ENCODE data around the gene GRAP2.
A peak's percentile ranks its signal among the peaks of the same experiment; 100 is the strongest.
"Not testable (repeated sequence)": the region's sequence is repeated elsewhere in the genome, so short reads cannot be mapped to it uniquely, and the experiment has no call there.

Gene GRAP2

GRCh38 chr22:39900306-39901227 lies at the start of gene GRAP2:
TSS of gene GRAP2 (plus strand) at chr22:39901084. CDS start at chr22:39947107, 46,023 bp downstream.
- peak; percentile 54 for DNase-seq

DNA sequence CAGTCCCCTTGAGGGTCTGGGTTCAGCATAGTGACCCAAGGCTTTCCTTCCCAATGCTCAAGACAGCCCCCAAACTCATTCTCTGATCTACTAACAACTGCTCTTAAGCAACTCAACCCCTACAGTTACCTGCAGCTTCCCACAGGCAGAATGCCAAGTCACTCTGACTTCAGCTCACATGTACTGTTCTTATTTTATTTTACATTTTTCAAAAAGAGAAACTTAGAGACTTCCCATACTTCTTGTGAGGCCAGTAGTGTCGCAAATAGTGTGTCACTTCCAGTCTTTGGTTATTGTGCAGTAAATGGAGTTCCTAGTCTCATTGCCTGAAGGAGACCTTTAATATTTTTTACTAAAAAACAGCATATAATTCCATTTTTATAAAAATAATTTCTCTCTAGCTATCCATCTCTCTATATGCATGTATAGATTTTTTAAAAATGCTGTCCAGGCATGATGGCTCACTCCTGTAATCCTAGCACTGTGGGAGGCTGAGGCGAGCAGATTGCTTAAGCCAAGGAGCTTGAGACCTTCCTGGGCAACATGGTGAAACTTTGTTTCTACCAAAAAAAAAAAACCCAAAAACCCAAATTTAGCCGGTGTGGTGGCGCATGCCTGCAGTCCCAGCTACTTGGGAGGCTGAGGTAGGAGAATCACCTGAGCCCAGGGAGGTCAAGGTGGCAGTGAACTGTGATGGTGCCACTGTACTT lies 49.1 kb upstream of the GRAP2 start:
- DNase-seq = no peak

DNA sequence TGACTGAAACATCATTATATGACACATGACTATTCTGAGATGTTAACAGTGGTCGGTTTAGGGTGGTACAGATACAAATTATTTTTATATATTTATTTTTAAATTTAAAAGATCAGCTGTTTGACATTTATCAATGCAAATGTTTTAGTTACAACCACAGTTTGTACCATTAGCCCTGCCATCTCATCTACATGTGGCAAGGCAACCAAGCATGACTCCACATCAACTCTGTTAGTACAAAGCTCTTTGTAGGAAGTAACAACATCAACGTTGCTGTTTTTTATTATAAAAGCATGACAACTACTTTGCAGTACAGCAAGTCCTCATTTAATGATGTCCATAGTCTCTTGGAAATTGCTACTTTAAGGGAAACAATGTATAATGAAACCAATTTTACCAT lies 48.1 kb upstream of the GRAP2 start:
- no peak for DNase-seq

GRCh38 chr22:39856588-39856987 lies 44.3 kb upstream of the GRAP2 start:
- DNase-seq = no peak

DNA sequence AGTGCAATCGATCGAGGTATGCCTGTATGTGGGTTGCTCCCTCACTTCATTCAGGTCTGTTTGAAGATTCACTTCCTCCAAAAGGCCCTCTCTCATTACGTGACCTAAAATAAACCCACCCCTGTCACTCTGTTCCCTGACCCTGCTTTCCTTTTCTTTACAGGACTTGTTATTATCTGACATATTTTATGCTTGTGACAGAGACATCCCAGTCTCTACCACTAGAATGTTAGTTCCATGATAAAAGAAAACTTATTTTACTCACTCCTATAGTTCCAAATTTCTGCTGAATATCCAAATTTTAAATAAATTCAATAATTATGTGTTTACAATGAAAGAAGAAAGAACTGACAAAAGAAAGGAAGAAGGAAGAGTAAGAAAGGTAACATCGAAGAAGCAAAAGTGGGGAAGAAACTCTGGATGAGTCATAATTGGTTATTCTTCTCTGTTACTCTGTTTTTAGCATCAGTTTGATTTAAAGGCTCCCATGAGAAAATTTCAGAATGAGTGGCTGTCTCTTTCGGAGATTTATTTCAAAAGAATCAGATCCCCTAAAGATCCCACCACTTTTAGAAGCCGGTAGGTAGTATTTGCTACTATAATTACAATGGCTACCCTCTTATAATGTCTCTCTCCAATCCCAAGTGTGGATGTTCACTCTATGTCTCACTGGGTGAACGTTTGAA lies 40.8 kb upstream of the GRAP2 start:
- DNase-seq = no peak

GRCh38 chr22:39868741-39869140 lies 32.1 kb upstream of the GRAP2 start:
- DNase-seq = no peak

DNA sequence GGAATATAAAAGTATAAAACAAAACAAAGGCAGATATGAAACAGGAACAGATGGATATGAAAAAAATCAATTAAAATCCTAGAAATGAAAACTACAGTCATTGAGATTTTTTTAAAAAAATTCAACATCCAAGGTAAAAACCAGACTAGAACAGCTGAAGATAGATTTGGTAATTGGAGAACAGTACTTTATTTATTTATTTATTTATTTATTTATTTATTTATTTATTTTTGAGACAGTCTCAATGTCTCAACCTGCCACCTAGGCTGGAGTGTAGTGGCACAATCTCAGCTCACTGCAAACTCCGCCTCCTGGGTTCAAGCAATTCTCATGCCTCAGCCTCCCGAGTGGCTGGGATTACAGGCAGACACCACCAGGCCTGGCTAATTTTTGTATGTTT lies 31.1 kb upstream of the GRAP2 start:
- not testable (repeated sequence) for DNase-seq

GRCh38 chr22:39871008-39871798 lies 29.7 kb upstream of the GRAP2 start:
- no peak for DNase-seq

DNA sequence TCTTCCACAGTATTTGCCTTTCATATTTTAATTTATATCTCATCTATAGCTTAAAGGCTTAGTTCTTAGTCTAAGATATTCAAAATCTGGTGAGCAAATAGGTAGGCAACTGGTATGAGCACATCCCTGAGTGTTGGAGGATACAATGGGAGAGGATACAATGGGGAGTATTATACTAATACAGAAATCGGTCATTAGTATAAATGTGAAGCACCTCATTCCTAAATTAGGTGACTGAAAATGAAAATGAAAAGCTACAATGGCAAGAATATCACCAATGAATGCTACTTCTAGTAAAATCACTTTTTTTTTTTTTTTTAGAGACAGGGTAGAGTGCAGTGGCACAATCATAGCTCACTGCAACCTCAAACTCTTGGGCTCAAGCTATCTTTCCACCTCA lies 28.3 kb upstream of the GRAP2 start:
- no peak for DNase-seq

GRCh38 chr22:39873965-39874364 lies 26.9 kb upstream of the GRAP2 start:
- peak; percentile 23 for DNase-seq

GRCh38 chr22:39875176-39875885 lies 25.6 kb upstream of the GRAP2 start:
- DNase-seq = not testable (repeated sequence)

- DNase-seq = no peak
These were observed 23.6 kb upstream of the GRAP2 start for GRCh38 chr22:39877079-39877845.

DNA sequence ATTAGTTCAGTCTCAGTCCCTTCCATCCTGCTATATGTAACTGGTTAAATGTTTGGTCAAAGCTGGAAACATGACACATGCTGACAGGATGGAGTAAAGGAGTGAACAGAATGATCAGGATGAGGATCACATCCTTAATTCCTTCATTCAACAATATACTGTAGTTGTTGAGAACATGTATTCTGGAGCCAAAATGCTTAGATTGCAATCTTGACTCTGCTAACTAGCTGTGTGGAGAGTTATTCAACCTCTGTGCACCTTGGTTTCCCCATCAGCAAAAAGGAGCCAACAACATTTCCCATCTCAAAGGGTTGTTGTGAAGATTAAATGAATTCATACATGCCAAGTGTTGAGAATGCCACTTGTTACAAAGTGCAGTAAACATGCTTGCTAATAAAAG lies 20.2 kb upstream of the GRAP2 start:
- no peak for DNase-seq

GRCh38 chr22:39883057-39883456 lies 17.8 kb upstream of the GRAP2 start:
- DNase-seq = no peak

- DNase-seq = not testable (repeated sequence)
These were observed 11.0 kb upstream of the GRAP2 start for GRCh38 chr22:39889924-39890323.

DNA sequence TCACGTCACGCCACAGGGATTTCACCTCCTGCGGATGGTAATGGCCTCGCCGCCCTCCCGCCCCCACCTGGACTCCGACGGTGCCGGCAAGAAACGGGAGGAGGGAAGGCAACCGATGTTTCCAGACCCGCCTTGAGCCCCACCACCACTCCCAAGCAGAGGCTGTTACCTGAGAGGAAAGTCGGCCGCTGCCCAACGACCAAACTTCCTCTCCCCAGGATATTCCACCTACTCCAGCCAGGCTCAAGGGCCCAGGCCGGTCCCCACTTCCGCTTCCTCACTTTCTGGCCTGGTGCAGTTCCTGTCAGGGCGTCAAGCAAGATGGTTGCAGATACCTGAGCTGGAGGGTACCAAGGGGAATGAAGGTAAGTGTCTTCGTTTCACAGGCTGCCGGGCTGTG lies 7.4 kb upstream of the GRAP2 start, which contains the start of gene ENTHD1:
ENTHD1 (minus strand) TSS at position 235 of the 400 bp plus-strand sequence. CDS start 6,012 bp downstream, outside the sequence.
- no peak for DNase-seq

GRCh38 chr22:39894554-39895092 lies 6.3 kb upstream of the GRAP2 start:
- no peak for DNase-seq

GRCh38 chr22:39895682-39896081 lies 5.2 kb upstream of the GRAP2 start:
- DNase-seq = no peak

GRCh38 chr22:39896313-39896996 lies 4.4 kb upstream of the GRAP2 start:
- DNase-seq = no peak

GRCh38 chr22:39897841-39898240 lies 3.0 kb upstream of the GRAP2 start:
- no peak for DNase-seq
